Dermis blood vessel endothelial cell (primary cell): Measurements from ENCODE around the gene LRP4. TPM values are rescaled to one million over a fixed set of nuclear protein-coding genes. Genes with fewer than 3 reads are reported as not detected.
A peak's percentile ranks its signal among the peaks of the same experiment; 100 is the strongest.

Experiments used
- DNase-seq: peaks from one replicate; pipeline ENCODE4 v3.0.0; 2010
- total RNA-seq: library from RNA; depleted of rRNA; stranded (reverse); fragments of >200 nt; gene quantifications from 2 replicates; pipeline ENCODE4 v1.2.3, GENCODE V29; 2014

The LRP4 gene
- total RNA-seq, 1 donor from 2014 or later, result 1.4 TPM

- no peak for DNase-seq
Observed at GRCh38 chr11:46890665-46891064, 27.7 kb downstream of the LRP4 start.

GRCh38 chr11:46889689-46890475 lies 28.5 kb downstream of the LRP4 start:
- DNase-seq, result peak; percentile 87

- DNase-seq, result no peak
Observed at GRCh38 chr11:46889251-46889650, 29.1 kb downstream of the LRP4 start.

GRCh38 chr11:46888636-46889035 lies 29.7 kb downstream of the LRP4 start:
- no peak for DNase-seq

- DNase-seq, result no peak
Observed at GRCh38 chr11:46886211-46886610, 32.1 kb downstream of the LRP4 start.

- DNase-seq, result no peak
Observed at GRCh38 chr11:46879056-46879585, 39.2 kb downstream of the LRP4 start.

GRCh38 chr11:46877580-46877979 lies 40.8 kb downstream of the LRP4 start:
- DNase-seq, result no peak

GRCh38 chr11:46876471-46876870 lies 41.9 kb downstream of the LRP4 start:
- no peak for DNase-seq

- no peak for DNase-seq
Observed at GRCh38 chr11:46874586-46874985, 43.8 kb downstream of the LRP4 start.

GRCh38 chr11:46868912-46869311 lies 49.4 kb downstream of the LRP4 start:
- DNase-seq, result no peak

- no peak for DNase-seq
Observed at GRCh38 chr11:46865340-46865739, 53.0 kb downstream of the LRP4 start.

- DNase-seq, result no peak
Observed at GRCh38 chr11:46860218-46860617, 58.1 kb downstream of the LRP4 start.

GRCh38 chr11:46858920-46859546 lies 59.3 kb downstream of the LRP4 start:
- no peak for DNase-seq

GRCh38 chr11:46857666-46858065 lies 60.7 kb downstream of the LRP4 start:
- no peak for DNase-seq

- no peak for DNase-seq
Observed at GRCh38 chr11:46856605-46857343, 61.6 kb downstream of the LRP4 start.

- DNase-seq, result no peak
Observed at GRCh38 chr11:46855863-46856262, 62.5 kb downstream of the LRP4 start.

- no peak for DNase-seq
Observed at GRCh38 chr11:46855167-46855566, 63.2 kb downstream of the LRP4 start.

- DNase-seq, result no peak
Observed at GRCh38 chr11:46850829-46851380, 67.4 kb downstream of the LRP4 start.

- no peak for DNase-seq
Observed at GRCh38 chr11:46849631-46850030, 68.7 kb downstream of the LRP4 start.

- no peak for DNase-seq
Observed at GRCh38 chr11:46846510-46846830, 71.9 kb downstream of the LRP4 start.

GRCh38 chr11:46845740-46846509 lies 72.4 kb downstream of the LRP4 start, which contains the start of gene CKAP5:
Gene CKAP5 (minus strand): TSS chr11:46846280. CDS start chr11:46821231, 25,049 bp downstream.
- DNase-seq, result peak; percentile 94

GRCh38 chr11:46845440-46845739 lies 73.0 kb downstream of the LRP4 start:
- DNase-seq, result no peak

GRCh38 chr11:46840116-46840515 lies 78.2 kb downstream of the LRP4 start:
- DNase-seq, result no peak
